Activated CD4-positive, alpha-beta T cell treated with anti-CD3 and anti-CD28 coated beads, Interleukin-2, amount 50 U/mL, for 48 hours (primary cell): ENCODE measurements around the gene SLC39A8.

ENCODE experiments used
- DNase-seq, 2 experiments: peaks; one replicate each; pipeline ENCODE4 v3.0.0-alpha.2; 2020

Gene SLC39A8

GRCh38 chr4:102222838-102223409 lies 122.4 kb downstream of the SLC39A8 start:
- DNase-seq: no peak

DNA sequence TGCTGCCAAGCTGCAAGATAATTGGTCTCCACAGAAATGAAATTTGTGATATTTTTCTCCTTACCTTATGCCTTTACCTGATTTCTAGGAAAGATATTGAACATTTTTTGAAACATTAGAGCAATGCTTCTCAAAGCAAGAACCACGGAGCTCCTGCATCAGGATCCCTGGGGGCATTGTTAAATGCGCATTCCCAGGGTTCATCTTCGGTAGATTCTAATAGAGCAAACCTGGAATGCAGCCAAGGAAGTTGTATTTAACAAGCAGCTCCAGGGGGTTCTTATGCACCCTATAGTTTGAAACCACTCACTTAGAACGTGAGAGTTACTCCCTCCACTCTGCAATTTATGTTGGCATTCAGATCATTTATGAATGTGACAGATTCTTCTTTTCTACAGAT lies 126.2 kb downstream of the SLC39A8 start:
- DNase-seq: no peak

GRCh38 chr4:102218656-102219055 lies 126.6 kb downstream of the SLC39A8 start:
- no peak for DNase-seq

DNA sequence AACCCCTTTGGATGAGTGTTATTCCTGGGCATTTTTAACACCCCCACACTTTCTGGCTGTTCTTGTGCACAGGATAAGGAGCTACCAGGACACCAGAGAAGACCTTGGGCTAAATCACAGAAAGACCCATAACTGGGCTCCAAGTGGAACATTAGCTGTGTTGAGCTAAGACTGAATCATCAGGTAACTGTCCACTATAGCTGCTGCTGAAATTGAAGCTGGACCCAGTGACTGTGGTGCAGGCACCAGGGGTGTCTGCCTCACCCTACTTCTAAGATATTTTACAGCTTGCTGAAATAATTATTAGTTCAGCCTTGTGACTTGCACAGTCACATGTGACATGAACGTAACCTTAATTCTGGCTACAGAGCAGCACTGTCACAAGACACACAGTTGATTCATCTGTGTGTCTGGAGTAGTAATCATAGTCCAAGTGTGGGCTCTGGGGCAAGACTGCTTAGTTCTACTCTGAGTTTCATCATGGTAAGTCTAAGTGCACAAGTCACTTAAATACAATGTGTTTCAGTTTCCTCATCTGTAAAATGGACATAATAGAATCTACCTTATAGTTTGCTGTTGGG lies 127.4 kb downstream of the SLC39A8 start:
- DNase-seq: no peak

GRCh38 chr4:102217345-102217744 lies 127.9 kb downstream of the SLC39A8 start:
- DNase-seq: no peak

GRCh38 chr4:102216666-102217065 lies 128.6 kb downstream of the SLC39A8 start:
- DNase-seq: no peak

DNA sequence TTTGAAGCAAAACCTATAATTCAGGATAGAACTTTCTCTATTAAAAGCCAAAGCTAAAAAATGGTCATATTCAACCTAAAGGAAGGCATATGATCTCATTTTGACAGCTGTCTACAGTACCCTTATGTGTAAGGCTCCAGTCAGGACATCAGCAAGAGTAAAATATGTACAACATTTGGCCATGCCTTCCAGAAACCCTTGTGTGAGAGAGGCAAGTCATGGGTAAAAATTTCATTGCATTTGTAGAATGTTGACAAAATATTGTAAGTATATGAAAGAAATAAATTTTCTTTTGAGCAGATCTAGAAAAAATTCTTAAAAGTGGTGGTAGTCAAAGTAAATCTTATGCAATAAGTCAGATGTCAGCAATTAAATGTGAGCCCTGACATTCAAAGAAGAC lies 132.3 kb downstream of the SLC39A8 start:
- no peak for DNase-seq
